HepG2 (cell line): ENCODE data around the gene NOTCH4. TPM values are rescaled to one million over a fixed set of nuclear protein-coding genes. Genes with fewer than 3 reads are reported as not detected.

Source experiments
- ATRX ChIP-seq: sonication (generic); formaldehyde crosslinking; IDR thresholded peaks from 2 replicates; pipeline ENCODE4 v1.4.0; 2020; ENCODE audit warnings: missing genetic modification reagents, borderline replicate concordance
- CREB1 ChIP-seq, 2 experiments: fragments of 450-650 bp in 1 of 2; IDR thresholded peaks; 2 replicates each; pipeline ENCODE4 v1.6.1; 2016 to 2017; ENCODE audit warnings: control low read depth in 1 of 2, mild to moderate bottlenecking in 1 of 2, missing compliant biosample characterization in 1 of 2, missing genetic modification characterization in 1 of 2
- ELF3 ChIP-seq: IDR thresholded peaks from 2 replicates; pipeline ENCODE4 v1.6.1; 2016; ENCODE audit warnings: missing genetic modification reagents, missing compliant biosample characterization
- FOXA3 ChIP-seq: IDR thresholded peaks from 2 replicates; pipeline ENCODE4 v1.6.1; 2016; ENCODE audit warnings: missing genetic modification reagents, missing compliant biosample characterization
- GABPB1 ChIP-seq: IDR thresholded peaks from 2 replicates; pipeline ENCODE4 v1.6.1; 2016; ENCODE audit warnings: mild to moderate bottlenecking, missing genetic modification reagents, moderate library complexity, missing compliant biosample characterization
- HCFC1 ChIP-seq: fragments of 150-350 bp; IDR thresholded peaks from 2 replicates; pipeline ENCODE4 v1.6.1; 2014; ENCODE audit warnings: low read depth, low read length
- HMG20A ChIP-seq: IDR thresholded peaks from 2 replicates; pipeline ENCODE4 v1.6.1; 2016; ENCODE audit warnings: borderline replicate concordance
- HMGXB3 ChIP-seq: sonication (generic); formaldehyde crosslinking; IDR thresholded peaks from 2 replicates; pipeline ENCODE4 v1.4.0; 2020; ENCODE audit warnings: missing genetic modification reagents, borderline replicate concordance
- ISL2 ChIP-seq: sonication (generic); formaldehyde crosslinking; IDR thresholded peaks from 2 replicates; pipeline ENCODE4 v1.5.0; 2020; ENCODE audit warnings: missing genetic modification reagents
- KDM3A ChIP-seq: IDR thresholded peaks from 2 replicates; pipeline ENCODE4 v1.6.1; 2018; ENCODE audit warnings: low read depth, missing compliant biosample characterization
- KLF6 ChIP-seq: IDR thresholded peaks from 2 replicates; pipeline ENCODE4 v1.8.0; 2016; ENCODE audit warnings: missing biosample characterization, missing genetic modification reagents
- KMT2A ChIP-seq: sonication (generic); formaldehyde crosslinking; IDR thresholded peaks from 2 replicates; pipeline ENCODE4 v1.4.0; 2020; ENCODE audit warnings: missing genetic modification reagents
- MED8 ChIP-seq: sonication (generic); formaldehyde crosslinking; IDR thresholded peaks from 2 replicates; pipeline ENCODE4 v1.8.1; 2023; ENCODE audit warnings: mild to moderate bottlenecking, missing genetic modification reagents; ENCODE audit not compliant: insufficient replicate concordance
- MTF1 ChIP-seq: sonication (generic); formaldehyde crosslinking; IDR thresholded peaks from 2 replicates; pipeline ENCODE4 v1.5.0; 2020; ENCODE audit warnings: missing genetic modification reagents
- RBFOX2 ChIP-seq: fragments of 200-400 bp; formaldehyde crosslinking; IDR thresholded peaks from 2 replicates; pipeline ENCODE4 v1.6.1; 2017; ENCODE audit warnings: low read depth, mild to moderate bottlenecking, low read length
- RFXAP ChIP-seq: sonication (generic); formaldehyde crosslinking; IDR thresholded peaks from 2 replicates; pipeline ENCODE4 v1.4.0; 2020; ENCODE audit warnings: missing genetic modification reagents, borderline replicate concordance
- RNF2 ChIP-seq: fragments of 450-650 bp; conservative IDR thresholded peaks from 2 replicates; pipeline ENCODE4 v1.6.1; 2016; ENCODE audit warnings: low read depth
- SIN3A ChIP-seq: IDR thresholded peaks from 2 replicates; pipeline ENCODE4 v1.6.1; 2011; ENCODE audit warnings: low read depth, mild to moderate bottlenecking, control low read depth, low read length, borderline replicate concordance
- SMAD3 ChIP-seq: sonication (generic); formaldehyde crosslinking; IDR thresholded peaks from 2 replicates; pipeline ENCODE4 v1.4.0; 2020; ENCODE audit warnings: missing genetic modification reagents
- THRA ChIP-seq: sonication (generic); formaldehyde crosslinking; IDR thresholded peaks from 2 replicates; pipeline ENCODE4 v1.4.0; 2020; ENCODE audit warnings: missing genetic modification reagents, borderline replicate concordance
- ZFP90 ChIP-seq: sonication (generic); formaldehyde crosslinking; IDR thresholded peaks from 2 replicates; pipeline ENCODE4 v1.8.0; 2022; ENCODE audit warnings: missing genetic modification reagents, mild to moderate bottlenecking, inconsistent platforms, borderline replicate concordance
- ZKSCAN8 ChIP-seq: IDR thresholded peaks from 2 replicates; pipeline ENCODE4 v1.6.1; 2016; ENCODE audit warnings: borderline replicate concordance, missing genetic modification reagents, missing compliant biosample characterization
- ZNF619 ChIP-seq: sonication (generic); formaldehyde crosslinking; IDR thresholded peaks from 2 replicates; pipeline ENCODE4 v1.4.0; 2020; ENCODE audit warnings: mild to moderate bottlenecking, missing genetic modification reagents
- polyA plus RNA-seq, 8 experiments: library from polyadenylated mRNA; depleted of rRNA in 3 of 8; stranded (reverse) in 7 of 8; unstranded in 1 of 8; fragments of >200 nt; fragmentation: Illumina TruSeq in 4 of 8; extraction: Trizol in 4 of 8; gene quantifications; 2 replicates each; pipeline versions ENCODE4 v1.2.1 to v1.2.3, GENCODE V29; 2011 to 2016; ENCODE audit warnings: low read depth in 4 of 8, missing spikeins in 1 of 8, mixed read lengths in 1 of 8; ENCODE audit not compliant: insufficient read depth in 1 of 8
- total RNA-seq, 5 experiments: library from RNA; depleted of rRNA; stranded (reverse); fragments of >200 nt; fragmentation: Illumina TruSeq; extraction: Trizol; gene quantifications; 2 replicates each; pipeline ENCODE4 v1.2.3, GENCODE V29; 2016; ENCODE audit warnings: low read depth in 1 of 5
- TF ChIP-seq, protein P1 (sequence below): sonication (generic); formaldehyde crosslinking; IDR thresholded peaks from 2 replicates; pipeline ENCODE4 v1.8.1; 2023; ENCODE audit warnings: mild to moderate bottlenecking, moderate library complexity, missing genetic modification reagents

NOTCH4 gene
- total and polyA plus RNA-seq, 2 of the 13 experiments (the other 11 are each of a cell fraction or from before 2014, with no cell fraction given): 0.51 to 0.83 TPM

GRCh38 chr6:32177788-32178546 is 45.9 kb downstream of the NOTCH4 start, which contains the start of gene RNF5 (continued):
- TF ChIP-seq RFXAP (CRISPR knock-in tag) (peak; percentile 97), MED8 (CRISPR knock-in tag) (no peak), GABPB1 (peak; percentile 31; the same call in 1 of the 2 replicates), ATRX (no peak), MTF1 (CRISPR knock-in tag) (no peak), FOXA3 (CRISPR knock-in tag) (peak; percentile 50; the same call in 1 of the 2 replicates), CREB1 (IDR thresholded peaks at IDR 0.05) (peak; percentile 92), CREB1 (CRISPR knock-in tag; IDR thresholded peaks at IDR 0.05) (peak; percentile 93), KDM3A (CRISPR knock-in tag) (peak; percentile 50; the same call in 1 of the 2 replicates), ELF3 (CRISPR knock-in tag) (peak; percentile 64), RNF2 (peak; percentile 58), THRA (CRISPR knock-in tag) (peak; percentile 4; the same call in 1 of the 2 replicates), ZNF619 (CRISPR knock-in tag) (no peak), KLF6 (CRISPR knock-in tag) (peak; percentile 63; the same call in 1 of the 2 replicates), HCFC1 (peak; percentile 25; the same call in 1 of the 2 replicates), SMAD3 (CRISPR knock-in tag) (no peak), HMGXB3 (CRISPR knock-in tag) (peak; percentile 35), HMG20A (CRISPR knock-in tag) (0 out of 2 replicates have a peak, but pooled peaks have one; percentile 21), SIN3A (peak; percentile 75; the same call in 1 of the 2 replicates), ZFP90 (CRISPR knock-in tag) (peak; percentile 17; the same call in 1 of the 2 replicates), RBFOX2 (no peak; the same call in 1 of the 2 replicates), ISL2 (0 out of 2 replicates have a peak, but pooled peaks have one; percentile 34), ZKSCAN8 (CRISPR knock-in tag) (peak; percentile 14; the same call in 1 of the 2 replicates), KMT2A (CRISPR knock-in tag) (no peak)
- TF ChIP-seq, protein P1, sequence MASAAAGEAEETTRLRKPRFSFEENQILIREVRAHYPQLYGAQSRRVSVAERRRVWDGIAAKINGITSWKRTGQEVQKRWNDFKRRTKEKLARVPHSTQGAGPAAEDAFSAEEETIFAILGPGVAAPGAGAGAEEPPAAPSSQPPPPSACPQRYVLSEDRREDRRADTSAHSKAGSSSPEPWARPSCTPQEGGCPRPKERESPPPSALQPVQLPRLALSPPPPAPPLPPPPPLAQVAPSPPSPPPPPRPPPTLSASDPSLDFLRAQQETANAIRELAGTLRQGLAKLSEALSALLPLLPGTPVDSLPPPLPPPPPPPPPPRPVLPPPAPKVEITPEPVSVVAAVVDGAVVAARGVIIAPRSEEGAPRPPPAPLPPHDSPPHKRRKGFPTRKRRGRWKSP (CRISPR knock-in tag): 0 out of 2 replicates have a peak, but pooled peaks have one; percentile 19
